HepG2 (cell line): ENCODE data around the gene TSC22D2.

Source experiments
- CEBPG ChIP-seq: IDR thresholded peaks from 2 replicates; pipeline ENCODE4 v1.6.1; 2016
- FOXA1 ChIP-seq, 2 experiments: fragments of 450-650 bp in 1 of 2; sonication (generic) in 1 of 2; formaldehyde crosslinking in 1 of 2; IDR thresholded peaks; 2 replicates each; pipeline versions ENCODE4 v1.4.0 to v1.6.1; 2016 to 2020; ENCODE audit warnings: missing genetic modification reagents in 1 of 2
- SPEN ChIP-seq: sonication (generic); formaldehyde crosslinking; IDR thresholded peaks from 2 replicates; pipeline ENCODE4 v1.5.1; 2020; ENCODE audit warnings: low read depth, mild to moderate bottlenecking, missing genetic modification reagents
- TF ChIP-seq, protein P1 (sequence below): sonication (generic); formaldehyde crosslinking; IDR thresholded peaks from 2 replicates; pipeline ENCODE4 v1.5.0; 2020; ENCODE audit warnings: mild to moderate bottlenecking, missing genetic modification reagents, moderate library complexity
- TF ChIP-seq, protein P2 (sequence below): sonication (generic); formaldehyde crosslinking; IDR thresholded peaks from 2 replicates; pipeline ENCODE4 v1.8.1; 2023; ENCODE audit warnings: missing genetic modification reagents, inconsistent platforms, borderline replicate concordance

DNA sequence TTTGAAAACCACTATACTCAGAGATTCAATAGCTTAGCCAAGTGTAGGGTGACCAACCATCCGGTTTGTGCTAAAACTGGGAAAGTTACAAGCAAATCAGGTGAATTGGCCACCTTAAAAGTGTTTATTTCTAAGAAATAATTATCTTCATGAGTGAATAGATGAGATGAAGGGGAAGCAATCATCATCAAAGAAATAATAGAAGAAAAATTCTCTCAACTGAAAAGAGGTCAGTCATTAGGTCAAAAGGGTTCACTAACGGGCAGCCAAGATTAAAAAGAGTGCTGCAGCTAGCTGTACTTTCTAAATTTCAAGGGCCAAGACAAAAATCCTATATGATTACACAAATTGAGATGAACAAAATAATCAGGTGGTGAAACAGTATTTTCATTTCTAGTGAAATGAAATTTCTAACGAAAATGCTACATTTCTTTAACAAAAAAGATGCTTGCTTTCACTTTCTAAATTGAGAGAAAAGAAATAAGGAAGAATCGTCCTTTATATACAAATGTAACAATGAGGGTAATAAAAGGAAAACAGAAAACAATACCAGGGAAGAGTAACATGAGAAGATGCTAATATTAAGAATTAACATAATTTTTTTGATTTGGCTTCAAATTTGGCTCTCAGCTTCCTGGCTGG, 34.7 kb upstream of the TSC22D2 start:
- TF ChIP-seq SPEN (no peak), FOXA1 (IDR thresholded peaks at IDR 0.05) (no peak), FOXA1 (CRISPR knock-in tag; IDR thresholded peaks at IDR 0.05) (no peak), CEBPG (CRISPR knock-in tag) (no peak)
- TF ChIP-seq, protein P1, sequence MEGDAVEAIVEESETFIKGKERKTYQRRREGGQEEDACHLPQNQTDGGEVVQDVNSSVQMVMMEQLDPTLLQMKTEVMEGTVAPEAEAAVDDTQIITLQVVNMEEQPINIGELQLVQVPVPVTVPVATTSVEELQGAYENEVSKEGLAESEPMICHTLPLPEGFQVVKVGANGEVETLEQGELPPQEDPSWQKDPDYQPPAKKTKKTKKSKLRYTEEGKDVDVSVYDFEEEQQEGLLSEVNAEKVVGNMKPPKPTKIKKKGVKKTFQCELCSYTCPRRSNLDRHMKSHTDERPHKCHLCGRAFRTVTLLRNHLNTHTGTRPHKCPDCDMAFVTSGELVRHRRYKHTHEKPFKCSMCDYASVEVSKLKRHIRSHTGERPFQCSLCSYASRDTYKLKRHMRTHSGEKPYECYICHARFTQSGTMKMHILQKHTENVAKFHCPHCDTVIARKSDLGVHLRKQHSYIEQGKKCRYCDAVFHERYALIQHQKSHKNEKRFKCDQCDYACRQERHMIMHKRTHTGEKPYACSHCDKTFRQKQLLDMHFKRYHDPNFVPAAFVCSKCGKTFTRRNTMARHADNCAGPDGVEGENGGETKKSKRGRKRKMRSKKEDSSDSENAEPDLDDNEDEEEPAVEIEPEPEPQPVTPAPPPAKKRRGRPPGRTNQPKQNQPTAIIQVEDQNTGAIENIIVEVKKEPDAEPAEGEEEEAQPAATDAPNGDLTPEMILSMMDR (CRISPR knock-in tag), result no peak
- TF ChIP-seq, protein P2, sequence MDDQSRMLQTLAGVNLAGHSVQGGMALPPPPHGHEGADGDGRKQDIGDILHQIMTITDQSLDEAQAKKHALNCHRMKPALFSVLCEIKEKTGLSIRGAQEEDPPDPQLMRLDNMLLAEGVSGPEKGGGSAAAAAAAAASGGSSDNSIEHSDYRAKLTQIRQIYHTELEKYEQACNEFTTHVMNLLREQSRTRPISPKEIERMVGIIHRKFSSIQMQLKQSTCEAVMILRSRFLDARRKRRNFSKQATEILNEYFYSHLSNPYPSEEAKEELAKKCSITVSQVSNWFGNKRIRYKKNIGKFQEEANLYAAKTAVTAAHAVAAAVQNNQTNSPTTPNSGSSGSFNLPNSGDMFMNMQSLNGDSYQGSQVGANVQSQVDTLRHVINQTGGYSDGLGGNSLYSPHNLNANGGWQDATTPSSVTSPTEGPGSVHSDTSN (CRISPR knock-in tag), result no peak
